Measurements from ENCODE around the gene PCDH17.

The PCDH17 gene

GRCh38 chr13:57725480-57725879, 93.9 kb downstream of the PCDH17 start:
- no peak overlapping the region for H3K27ac ChIP-seq (ENCODE audit: low read depth in 2 of 2, low read length in 2 of 2)
- H3K27me3 ChIP-seq (ENCODE audit: control insufficient read depth in 2 of 2, insufficient read depth in 2 of 2, low read length in 2 of 2): no peaks in the 10 kb centered on the region
- no peaks in the 10 kb centered on the region for H3K4me1 ChIP-seq (ENCODE audit: control insufficient read depth in 2 of 2, insufficient read depth in 2 of 2, low read length in 2 of 2)
- no peak overlapping the region for H3K9ac ChIP-seq (ENCODE audit: low read depth in 1 of 2, low read length in 2 of 2)
- no peak overlapping the region for H3K4me3 ChIP-seq (ENCODE audit: low read length in 2 of 2)
- no peaks in the 10 kb centered on the region for H3K9me3 ChIP-seq (ENCODE audit: control insufficient read depth in 2 of 2, low read length in 2 of 2)
- H3K36me3 ChIP-seq (ENCODE audit: control insufficient read depth in 2 of 2, insufficient read depth in 2 of 2, low read length in 2 of 2): no peaks in the 10 kb centered on the region

- no peaks in the 10 kb centered on the region for H3K36me3 ChIP-seq (ENCODE audit: control insufficient read depth in 2 of 2, insufficient read depth in 2 of 2, low read length in 2 of 2)
- H3K27ac ChIP-seq (ENCODE audit: low read depth in 2 of 2, low read length in 2 of 2): no peak overlapping the region
- H3K9ac ChIP-seq (ENCODE audit: low read depth in 1 of 2, low read length in 2 of 2): no peak overlapping the region
- no peaks in the 10 kb centered on the region for H3K27me3 ChIP-seq (ENCODE audit: control insufficient read depth in 2 of 2, insufficient read depth in 2 of 2, low read length in 2 of 2)
- no peak overlapping the region for H3K4me3 ChIP-seq (ENCODE audit: low read length in 2 of 2)
- H3K4me1 ChIP-seq (ENCODE audit: control insufficient read depth in 2 of 2, insufficient read depth in 2 of 2, low read length in 2 of 2): no peaks in the 10 kb centered on the region
- no peaks in the 10 kb centered on the region for H3K9me3 ChIP-seq (ENCODE audit: control insufficient read depth in 2 of 2, low read length in 2 of 2)
These were observed 95.4 kb downstream of the PCDH17 start for GRCh38 chr13:57726981-57727380.

- Histone ChIP-seq H3K4me3 (ENCODE audit: low read length in 2 of 2) (no peak overlapping the region), H3K9me3 (ENCODE audit: control insufficient read depth in 2 of 2, low read length in 2 of 2) (peaks cover 0 to 3% of the 10 kb centered on the region in 2 donors), H3K4me1 (ENCODE audit: control insufficient read depth in 2 of 2, insufficient read depth in 2 of 2, low read length in 2 of 2) (no peaks in the 10 kb centered on the region), H3K36me3 (ENCODE audit: control insufficient read depth in 2 of 2, insufficient read depth in 2 of 2, low read length in 2 of 2) (no peaks in the 10 kb centered on the region), H3K27me3 (ENCODE audit: control insufficient read depth in 2 of 2, insufficient read depth in 2 of 2, low read length in 2 of 2) (no peaks in the 10 kb centered on the region), H3K27ac (ENCODE audit: low read depth in 2 of 2, low read length in 2 of 2) (no peak overlapping the region), H3K9ac (ENCODE audit: low read depth in 1 of 2, low read length in 2 of 2) (no peak overlapping the region)
These were observed 102.8 kb downstream of the PCDH17 start for GRCh38 chr13:57734306-57734705.

- Histone ChIP-seq H3K27me3 (ENCODE audit: control insufficient read depth in 2 of 2, insufficient read depth in 2 of 2, low read length in 2 of 2) (no peaks in the 10 kb centered on the region), H3K4me3 (ENCODE audit: low read length in 2 of 2) (no peak overlapping the region), H3K9me3 (ENCODE audit: control insufficient read depth in 2 of 2, low read length in 2 of 2) (peaks cover 0 to 3% of the 10 kb centered on the region in 2 donors), H3K9ac (ENCODE audit: low read depth in 1 of 2, low read length in 2 of 2) (no peak overlapping the region), H3K4me1 (ENCODE audit: control insufficient read depth in 2 of 2, insufficient read depth in 2 of 2, low read length in 2 of 2) (no peaks in the 10 kb centered on the region), H3K27ac (ENCODE audit: low read depth in 2 of 2, low read length in 2 of 2) (no peak overlapping the region), H3K36me3 (ENCODE audit: control insufficient read depth in 2 of 2, insufficient read depth in 2 of 2, low read length in 2 of 2) (no peaks in the 10 kb centered on the region)
These were observed 107.5 kb downstream of the PCDH17 start for GRCh38 chr13:57739089-57739488.

GRCh38 chr13:57739543-57740190, 108.1 kb downstream of the PCDH17 start:
- H3K27me3 ChIP-seq (ENCODE audit: control insufficient read depth in 2 of 2, insufficient read depth in 2 of 2, low read length in 2 of 2): no peaks in the 10 kb centered on the region
- H3K9ac ChIP-seq (ENCODE audit: low read depth in 1 of 2, low read length in 2 of 2): no peak overlapping the region
- H3K27ac ChIP-seq (ENCODE audit: low read depth in 2 of 2, low read length in 2 of 2): no peak overlapping the region
- no peaks in the 10 kb centered on the region for H3K36me3 ChIP-seq (ENCODE audit: control insufficient read depth in 2 of 2, insufficient read depth in 2 of 2, low read length in 2 of 2)
- peaks cover 0 to 3% of the 10 kb centered on the region in 2 donors for H3K9me3 ChIP-seq (ENCODE audit: control insufficient read depth in 2 of 2, low read length in 2 of 2)
- no peak overlapping the region for H3K4me3 ChIP-seq (ENCODE audit: low read length in 2 of 2)
- no peaks in the 10 kb centered on the region for H3K4me1 ChIP-seq (ENCODE audit: control insufficient read depth in 2 of 2, insufficient read depth in 2 of 2, low read length in 2 of 2)

- H3K4me3 ChIP-seq (ENCODE audit: low read length in 2 of 2): no peak overlapping the region
- H3K36me3 ChIP-seq (ENCODE audit: control insufficient read depth in 2 of 2, insufficient read depth in 2 of 2, low read length in 2 of 2): no peaks in the 10 kb centered on the region
- H3K9me3 ChIP-seq (ENCODE audit: control insufficient read depth in 2 of 2, low read length in 2 of 2): peaks cover 0 to 3% of the 10 kb centered on the region in 2 donors
- H3K27ac ChIP-seq (ENCODE audit: low read depth in 2 of 2, low read length in 2 of 2): no peak overlapping the region
- no peak overlapping the region for H3K9ac ChIP-seq (ENCODE audit: low read depth in 1 of 2, low read length in 2 of 2)
- no peaks in the 10 kb centered on the region for H3K27me3 ChIP-seq (ENCODE audit: control insufficient read depth in 2 of 2, insufficient read depth in 2 of 2, low read length in 2 of 2)
- H3K4me1 ChIP-seq (ENCODE audit: control insufficient read depth in 2 of 2, insufficient read depth in 2 of 2, low read length in 2 of 2): no peaks in the 10 kb centered on the region
These were observed 109.2 kb downstream of the PCDH17 start for GRCh38 chr13:57740719-57741118.

- Histone ChIP-seq H3K4me1 (ENCODE audit: control insufficient read depth in 2 of 2, insufficient read depth in 2 of 2, low read length in 2 of 2) (no peaks in the 10 kb centered on the region), H3K27ac (ENCODE audit: low read depth in 2 of 2, low read length in 2 of 2) (no peak overlapping the region)
These were observed 116.6 kb downstream of the PCDH17 start for GRCh38 chr13:57748096-57748495.

GRCh38 chr13:57760951-57761350, 129.4 kb downstream of the PCDH17 start:
- no peaks in the 10 kb centered on the region for H3K27me3 ChIP-seq (ENCODE audit: control insufficient read depth in 2 of 2, insufficient read depth in 2 of 2, low read length in 2 of 2)
- no peaks in the 10 kb centered on the region for H3K4me1 ChIP-seq (ENCODE audit: control insufficient read depth in 2 of 2, insufficient read depth in 2 of 2, low read length in 2 of 2)
- no peak overlapping the region for H3K9ac ChIP-seq (ENCODE audit: low read depth in 1 of 2, low read length in 2 of 2)
- H3K36me3 ChIP-seq (ENCODE audit: control insufficient read depth in 2 of 2, insufficient read depth in 2 of 2, low read length in 2 of 2): no peaks in the 10 kb centered on the region
- H3K4me3 ChIP-seq (ENCODE audit: low read length in 2 of 2): no peak overlapping the region
- H3K27ac ChIP-seq (ENCODE audit: low read depth in 2 of 2, low read length in 2 of 2): no peak overlapping the region
- H3K9me3 ChIP-seq (ENCODE audit: control insufficient read depth in 2 of 2, low read length in 2 of 2): no peaks in the 10 kb centered on the region

More at GRCh38 chr13:57748096-57748495, 116.6 kb downstream of the PCDH17 start:
- Histone ChIP-seq H3K36me3 (ENCODE audit: control insufficient read depth in 2 of 2, insufficient read depth in 2 of 2, low read length in 2 of 2) (no peaks in the 10 kb centered on the region), H3K9me3 (ENCODE audit: control insufficient read depth in 2 of 2, low read length in 2 of 2) (no peaks in the 10 kb centered on the region), H3K27me3 (ENCODE audit: control insufficient read depth in 2 of 2, insufficient read depth in 2 of 2, low read length in 2 of 2) (no peaks in the 10 kb centered on the region), H3K9ac (ENCODE audit: low read depth in 1 of 2, low read length in 2 of 2) (no peak overlapping the region), H3K4me3 (ENCODE audit: low read length in 2 of 2) (no peak overlapping the region)

GRCh38 chr13:57763689-57764088, 132.1 kb downstream of the PCDH17 start:
- no peaks in the 10 kb centered on the region for H3K9me3 ChIP-seq (ENCODE audit: control insufficient read depth in 2 of 2, low read length in 2 of 2)
- no peaks in the 10 kb centered on the region for H3K27me3 ChIP-seq (ENCODE audit: control insufficient read depth in 2 of 2, insufficient read depth in 2 of 2, low read length in 2 of 2)
- H3K9ac ChIP-seq (ENCODE audit: low read depth in 1 of 2, low read length in 2 of 2): no peak overlapping the region
- H3K36me3 ChIP-seq (ENCODE audit: control insufficient read depth in 2 of 2, insufficient read depth in 2 of 2, low read length in 2 of 2): no peaks in the 10 kb centered on the region
- no peaks in the 10 kb centered on the region for H3K4me1 ChIP-seq (ENCODE audit: control insufficient read depth in 2 of 2, insufficient read depth in 2 of 2, low read length in 2 of 2)
- H3K27ac ChIP-seq (ENCODE audit: low read depth in 2 of 2, low read length in 2 of 2): no peak overlapping the region
- H3K4me3 ChIP-seq (ENCODE audit: low read length in 2 of 2): no peak overlapping the region
